Cardiac fibroblast (primary cell): ENCODE measurements around the gene PHACTR1.

ENCODE experiments used
- DNase-seq, 2 donors: peaks; one replicate each; pipeline versions ENCODE4 v3.0.0 to v3.0.0-alpha.2; 2010; ENCODE audit warnings: low read depth in 2 of 2
- H3K4me3 ChIP-seq, 2 donors: replicated peaks in 1 of 2; 1 replicate in 1 of 2; 2 replicates in 1 of 2; pipeline ENCODE4 v1.5.1; 2011; ENCODE audit warnings: low read depth in 2 of 2, low read length in 2 of 2, mild to moderate bottlenecking in 2 of 2, moderate library complexity in 1 of 2
- CTCF ChIP-seq: IDR thresholded peaks from one replicate; pipeline ENCODE4 v1.5.1; 2011; ENCODE audit warnings: low read depth, mild to moderate bottlenecking, low read length, inconsistent platforms

The PHACTR1 gene

GRCh38 chr6:13012977-13013680 lies 296.6 kb downstream of the PHACTR1 start:
- peak overlapping the region; percentile 45 to 51 for H3K4me3 ChIP-seq
- peak; percentile 3 to 10 for DNase-seq

GRCh38 chr6:13013681-13014503 lies 297.3 kb downstream of the PHACTR1 start:
- peak overlapping the region; percentile 45 to 51 for H3K4me3 ChIP-seq
- no peak for TF ChIP-seq CTCF
- peak; percentile 9 to 20 for DNase-seq

More at GRCh38 chr6:13012977-13013680, 296.6 kb downstream of the PHACTR1 start:
- TF ChIP-seq CTCF, result no peak

- TF ChIP-seq CTCF, result no peak
- peak overlapping the region in 1 of 2 donors; percentile 51 for H3K4me3 ChIP-seq
- DNase-seq, result no peak
Observed at GRCh38 chr6:13014504-13015378, 298.2 kb downstream of the PHACTR1 start.

GRCh38 chr6:13015379-13015681 lies 298.8 kb downstream of the PHACTR1 start:
- TF ChIP-seq CTCF, result no peak
- DNase-seq, result no peak
- no peak overlapping the region for H3K4me3 ChIP-seq

GRCh38 chr6:13024616-13025015 lies 308.0 kb downstream of the PHACTR1 start:
- no peak for TF ChIP-seq CTCF
- no peak for DNase-seq
- H3K4me3 ChIP-seq, result no peak overlapping the region

- no peak overlapping the region for H3K4me3 ChIP-seq
- no peak for TF ChIP-seq CTCF
- no peak for DNase-seq
Observed at GRCh38 chr6:13025893-13026499, 309.4 kb downstream of the PHACTR1 start.
